ENCODE results near the gene LDHD.
"Not testable (repeated sequence)": the region's sequence is repeated elsewhere in the genome, so short reads cannot be mapped to it uniquely, and the experiment has no call there.

LDHD gene

GRCh38 chr16:75099075-75099667 lies 17.4 kb downstream of the LDHD start:
- no peak for DNase-seq (ENCODE audit: low spot score)

GRCh38 chr16:75097941-75098901 lies 18.4 kb downstream of the LDHD start:
- no peak for DNase-seq (ENCODE audit: low spot score)

- no peak for DNase-seq (ENCODE audit: low spot score)
These were observed 19.3 kb downstream of the LDHD start for GRCh38 chr16:75097191-75097761.

GRCh38 chr16:75096656-75097055 lies 19.9 kb downstream of the LDHD start:
- DNase-seq (ENCODE audit: low spot score): no peak

GRCh38 chr16:75095204-75095621 lies 21.4 kb downstream of the LDHD start:
- DNase-seq (ENCODE audit: low spot score): no peak

- DNase-seq (ENCODE audit: low spot score): no peak
These were observed 22.7 kb downstream of the LDHD start for GRCh38 chr16:75093598-75094540.

GRCh38 chr16:75092777-75093176 lies 23.8 kb downstream of the LDHD start:
- no peak for DNase-seq (ENCODE audit: low spot score)

- DNase-seq (ENCODE audit: low spot score): not testable (repeated sequence)
These were observed 25.0 kb downstream of the LDHD start for GRCh38 chr16:75091619-75092018.

- not testable (repeated sequence) for DNase-seq (ENCODE audit: low spot score)
These were observed 25.7 kb downstream of the LDHD start for GRCh38 chr16:75090899-75091298.

GRCh38 chr16:75089486-75090202 lies 26.9 kb downstream of the LDHD start:
- DNase-seq (ENCODE audit: low spot score): no peak

GRCh38 chr16:75088934-75089333 lies 27.6 kb downstream of the LDHD start:
- DNase-seq (ENCODE audit: low spot score): no peak

GRCh38 chr16:75088216-75088615 lies 28.4 kb downstream of the LDHD start:
- DNase-seq (ENCODE audit: low spot score): no peak

GRCh38 chr16:75087375-75087979 lies 29.1 kb downstream of the LDHD start:
- no peak for DNase-seq (ENCODE audit: low spot score)

GRCh38 chr16:75086688-75087374 lies 29.7 kb downstream of the LDHD start:
- no peak for DNase-seq (ENCODE audit: low spot score)

- no peak for DNase-seq (ENCODE audit: low spot score)
These were observed 30.3 kb downstream of the LDHD start for GRCh38 chr16:75086281-75086680.

GRCh38 chr16:75085556-75085955 lies 31.0 kb downstream of the LDHD start:
- DNase-seq (ENCODE audit: low spot score): no peak

GRCh38 chr16:75083813-75084212 lies 32.8 kb downstream of the LDHD start:
- no peak for DNase-seq (ENCODE audit: low spot score)

- DNase-seq (ENCODE audit: low spot score): no peak
These were observed 35.3 kb downstream of the LDHD start for GRCh38 chr16:75081179-75081859.

- DNase-seq (ENCODE audit: low spot score): no peak
These were observed 36.2 kb downstream of the LDHD start for GRCh38 chr16:75080205-75081029.
